Measurements from ENCODE around the gene PRR15L. TPM values are rescaled to one million over a fixed set of nuclear protein-coding genes. Genes with fewer than 3 reads are reported as not detected.
A peak's percentile ranks its signal among the peaks of the same experiment; 100 is the strongest.

PRR15L gene
- total RNA-seq, 4 donors from 2014 or later = 0.29 to 2.0 TPM; not detected in 2

- Histone ChIP-seq H3K36me3 (no peaks in the 10 kb centered on the region), H3K4me1 (no peaks in the 10 kb centered on the region), H3K27ac (no peak overlapping the region), H3K4me3 (no peak overlapping the region), H3K9me3 (no peaks in the 10 kb centered on the region), H3K27me3 (no peaks in the 10 kb centered on the region)
- TF ChIP-seq, protein P1, sequence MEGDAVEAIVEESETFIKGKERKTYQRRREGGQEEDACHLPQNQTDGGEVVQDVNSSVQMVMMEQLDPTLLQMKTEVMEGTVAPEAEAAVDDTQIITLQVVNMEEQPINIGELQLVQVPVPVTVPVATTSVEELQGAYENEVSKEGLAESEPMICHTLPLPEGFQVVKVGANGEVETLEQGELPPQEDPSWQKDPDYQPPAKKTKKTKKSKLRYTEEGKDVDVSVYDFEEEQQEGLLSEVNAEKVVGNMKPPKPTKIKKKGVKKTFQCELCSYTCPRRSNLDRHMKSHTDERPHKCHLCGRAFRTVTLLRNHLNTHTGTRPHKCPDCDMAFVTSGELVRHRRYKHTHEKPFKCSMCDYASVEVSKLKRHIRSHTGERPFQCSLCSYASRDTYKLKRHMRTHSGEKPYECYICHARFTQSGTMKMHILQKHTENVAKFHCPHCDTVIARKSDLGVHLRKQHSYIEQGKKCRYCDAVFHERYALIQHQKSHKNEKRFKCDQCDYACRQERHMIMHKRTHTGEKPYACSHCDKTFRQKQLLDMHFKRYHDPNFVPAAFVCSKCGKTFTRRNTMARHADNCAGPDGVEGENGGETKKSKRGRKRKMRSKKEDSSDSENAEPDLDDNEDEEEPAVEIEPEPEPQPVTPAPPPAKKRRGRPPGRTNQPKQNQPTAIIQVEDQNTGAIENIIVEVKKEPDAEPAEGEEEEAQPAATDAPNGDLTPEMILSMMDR (IDR thresholded peaks at IDR 0.05) = no peak
- no peak for TF ChIP-seq POLR2A (IDR thresholded peaks at IDR 0.05)
- DNase-seq = no peak
- intact Hi-C loops (cut with DNase I; ENCODE audit: low total_unique reads) = no loop called here
Measured at GRCh38 chr17:47953909-47954308, 3.8 kb downstream of the PRR15L start.

- H3K4me3 ChIP-seq = no peak overlapping the region
- no peak for TF ChIP-seq POLR2A (IDR thresholded peaks at IDR 0.05)
- TF ChIP-seq, protein P1 (IDR thresholded peaks at IDR 0.05) = no peak
- H3K27ac ChIP-seq = no peak overlapping the region
- H3K9me3 ChIP-seq = no peaks in the 10 kb centered on the region
- DNase-seq = no peak
- intact Hi-C loops (cut with DNase I; ENCODE audit: low total_unique reads) = no loop called here
- no peaks in the 10 kb centered on the region for H3K36me3 ChIP-seq
- no peaks in the 10 kb centered on the region for H3K4me1 ChIP-seq
- no peaks in the 10 kb centered on the region for H3K27me3 ChIP-seq
Measured at GRCh38 chr17:47952171-47953021, 5.3 kb downstream of the PRR15L start.

GRCh38 chr17:47950448-47950847 is 7.2 kb downstream of the PRR15L start:
- Histone ChIP-seq H3K27me3 (no peaks in the 10 kb centered on the region), H3K4me1 (no peaks in the 10 kb centered on the region), H3K9me3 (no peaks in the 10 kb centered on the region), H3K4me3 (no peak overlapping the region), H3K27ac (no peak overlapping the region), H3K36me3 (no peaks in the 10 kb centered on the region)
- DNase-seq = no peak
- intact Hi-C loops (cut with DNase I; ENCODE audit: low total_unique reads) = no loop called here
- TF ChIP-seq, protein P1 (IDR thresholded peaks at IDR 0.05) = no peak
- TF ChIP-seq POLR2A (IDR thresholded peaks at IDR 0.05) = no peak

- Histone ChIP-seq H3K36me3 (no peaks in the 10 kb centered on the region), H3K9me3 (no peaks in the 10 kb centered on the region), H3K27me3 (no peaks in the 10 kb centered on the region), H3K4me1 (no peaks in the 10 kb centered on the region), H3K4me3 (no peak overlapping the region), H3K27ac (peak overlapping the region; percentile 69 to 72)
- intact Hi-C loops (cut with DNase I; ENCODE audit: low total_unique reads) = no loop called here
- TF ChIP-seq, protein P1 (IDR thresholded peaks at IDR 0.05) = no peak
- TF ChIP-seq POLR2A (IDR thresholded peaks at IDR 0.05) = no peak
- DNase-seq = no peak
Measured at GRCh38 chr17:47949946-47950345, 7.7 kb downstream of the PRR15L start.

DNA sequence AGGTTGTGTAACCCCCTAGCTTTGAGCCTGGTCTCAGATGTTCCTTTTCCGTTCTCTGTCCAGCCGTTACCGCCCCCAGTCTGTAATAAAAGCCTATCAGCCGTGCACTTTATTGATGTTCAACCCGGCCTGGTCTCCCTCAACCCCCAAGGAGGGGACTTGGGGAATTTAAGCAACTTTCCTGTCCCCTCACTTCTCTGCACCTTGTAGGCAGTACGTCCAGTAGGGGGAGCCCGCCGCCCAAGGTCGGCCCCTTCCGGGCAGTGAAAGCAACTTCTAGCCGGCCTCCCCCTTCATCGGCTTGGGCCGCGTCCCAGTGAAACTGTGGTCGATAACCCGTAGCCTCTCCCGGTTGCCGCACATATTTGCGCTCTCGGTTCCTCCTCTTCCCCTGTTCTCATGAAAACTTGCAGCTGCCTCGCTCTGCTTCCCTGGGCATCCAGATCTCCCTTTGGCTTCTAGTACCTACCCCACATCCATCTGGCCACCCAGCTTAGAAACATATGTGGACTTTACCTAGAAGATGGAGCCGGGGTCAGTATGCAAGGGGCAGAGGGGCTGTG is 8.4 kb downstream of the PRR15L start:
- no peaks in the 10 kb centered on the region for H3K4me1 ChIP-seq
- no peaks in the 10 kb centered on the region for H3K9me3 ChIP-seq
- DNase-seq = peak; percentile 83 to 90
- no peaks in the 10 kb centered on the region for H3K36me3 ChIP-seq
- H3K27ac ChIP-seq = peak overlapping the region; percentile 69 to 72
- TF ChIP-seq, protein P1 (IDR thresholded peaks at IDR 0.05) = peak; percentile 89 to 93 (median 92)
- peak in 1 of 2 donors; percentile 17 for TF ChIP-seq POLR2A (IDR thresholded peaks at IDR 0.05)
- intact Hi-C loops (cut with DNase I; ENCODE audit: low total_unique reads) = no loop called here
- no peaks in the 10 kb centered on the region for H3K27me3 ChIP-seq
- peak overlapping the region in 1 of 2 donors; percentile 24 for H3K4me3 ChIP-seq
